GM18873 (cell line): Measurements from ENCODE around the gene RPP40.
"Not testable (repeated sequence)": the region's sequence is repeated elsewhere in the genome, so short reads cannot be mapped to it uniquely, and the experiment has no call there.

Experiments
- ATAC-seq: cut with Tn5 transposase; IDR thresholded peaks from one replicate; pipeline ENCODE4 v1.9.1; 2021; ENCODE audit warnings: mild to moderate bottlenecking, moderate library complexity, moderate number of reproducible peaks; ENCODE audit not compliant: unreplicated experiment, low FRiP score

RPP40 gene

DNA sequence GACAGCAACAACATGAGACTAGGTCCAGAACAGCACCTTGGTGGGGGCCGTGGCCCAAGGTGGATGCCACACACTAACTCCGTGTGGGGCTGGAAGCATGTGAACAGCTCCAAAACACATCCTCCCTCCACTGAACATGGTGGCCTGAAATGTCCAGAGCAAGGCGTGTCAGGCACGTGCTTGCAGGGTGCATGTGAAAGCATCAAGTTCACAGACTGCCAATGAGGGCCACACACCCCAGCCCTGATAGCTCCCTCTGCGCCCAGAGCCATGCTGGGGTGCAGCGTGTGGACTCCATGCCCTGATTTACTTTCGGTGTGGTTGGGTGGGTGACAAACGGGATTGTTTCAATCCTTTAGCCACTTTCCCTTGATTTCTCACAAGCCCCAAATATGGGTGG lies 20.1 kb upstream of the RPP40 start:
- no peak for ATAC-seq

DNA sequence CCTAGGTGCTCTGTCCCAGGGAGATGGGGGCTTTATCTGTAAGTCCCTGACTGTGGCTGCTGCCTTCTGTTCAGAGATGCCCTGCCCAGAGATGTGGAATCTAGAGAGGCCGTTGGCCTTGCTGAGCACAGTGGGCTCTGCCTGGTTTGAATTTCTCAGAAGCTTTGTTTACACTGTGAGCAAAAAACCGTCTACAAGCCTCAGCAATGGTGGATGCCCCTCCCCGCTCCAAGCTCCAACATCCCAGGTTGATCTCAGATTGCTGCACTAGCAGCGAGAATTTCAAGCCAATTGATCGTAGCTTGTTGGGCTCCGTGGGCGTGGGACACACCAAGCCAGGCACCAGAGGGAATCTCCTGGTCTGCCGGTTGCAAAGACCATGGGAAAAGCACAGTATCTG lies 16.3 kb upstream of the RPP40 start:
- no peak for ATAC-seq

DNA sequence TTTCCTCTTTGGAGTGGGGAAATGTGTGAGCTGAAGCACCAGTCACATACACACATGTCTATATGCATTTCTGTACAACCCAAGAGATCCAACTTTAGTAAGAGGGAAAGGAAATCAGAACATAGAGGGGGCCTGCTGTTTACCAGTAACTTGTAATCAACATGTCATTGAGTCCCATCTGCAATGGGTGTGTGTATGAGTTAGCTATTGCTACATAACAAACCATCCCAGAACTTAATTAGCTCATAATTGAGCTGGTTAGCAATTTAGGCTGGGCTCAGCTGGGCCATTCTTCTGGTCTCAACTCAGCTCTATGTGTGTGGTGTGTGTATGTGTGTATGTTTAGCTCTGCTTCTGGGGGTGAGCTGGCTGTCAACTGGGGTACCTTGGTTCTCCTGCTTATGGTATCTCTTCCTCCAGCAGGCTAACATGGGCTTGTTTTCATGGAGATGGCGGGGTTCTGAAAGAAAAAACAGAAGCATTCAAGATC lies 10.3 kb upstream of the RPP40 start:
- ATAC-seq: no peak

DNA sequence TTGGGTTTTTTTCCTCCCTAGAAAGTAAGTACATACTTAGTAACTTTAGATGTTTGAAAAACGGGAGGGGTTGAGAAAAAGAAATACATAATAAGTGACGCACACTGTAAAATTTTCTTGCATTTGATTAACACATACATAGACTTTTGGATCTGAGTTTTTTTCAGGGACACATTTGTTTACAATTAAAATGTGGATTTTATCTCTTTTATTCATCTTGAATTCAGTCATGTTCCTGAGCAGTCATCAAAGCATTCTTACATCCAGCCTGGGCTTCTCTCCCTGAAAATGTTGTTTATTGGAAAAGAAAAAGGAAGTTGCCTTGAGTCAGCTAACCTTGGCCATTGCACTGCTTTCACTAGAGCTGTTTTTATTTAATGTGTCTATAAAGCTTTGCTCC lies 8.7 kb upstream of the RPP40 start:
- ATAC-seq: no peak

DNA sequence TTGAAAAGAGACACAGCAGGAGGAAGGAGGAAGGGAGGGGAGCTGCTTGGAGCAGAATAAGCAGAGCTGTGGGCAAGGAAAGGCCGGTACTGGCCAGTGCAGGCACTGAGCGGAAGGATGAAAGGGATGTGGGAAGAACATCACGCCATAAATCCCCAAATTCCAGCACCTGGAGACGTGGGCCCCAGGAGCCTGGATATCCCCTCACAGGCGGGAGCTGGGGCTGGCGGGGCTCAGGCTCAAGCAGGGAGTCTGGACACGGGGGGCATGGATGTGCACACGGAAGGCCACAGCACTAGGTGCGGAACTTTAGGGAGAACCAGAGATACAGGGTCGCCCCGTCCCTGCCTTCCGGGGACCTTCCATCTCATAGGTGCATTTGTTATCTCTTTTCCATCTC lies 7.5 kb upstream of the RPP40 start:
- no peak for ATAC-seq

DNA sequence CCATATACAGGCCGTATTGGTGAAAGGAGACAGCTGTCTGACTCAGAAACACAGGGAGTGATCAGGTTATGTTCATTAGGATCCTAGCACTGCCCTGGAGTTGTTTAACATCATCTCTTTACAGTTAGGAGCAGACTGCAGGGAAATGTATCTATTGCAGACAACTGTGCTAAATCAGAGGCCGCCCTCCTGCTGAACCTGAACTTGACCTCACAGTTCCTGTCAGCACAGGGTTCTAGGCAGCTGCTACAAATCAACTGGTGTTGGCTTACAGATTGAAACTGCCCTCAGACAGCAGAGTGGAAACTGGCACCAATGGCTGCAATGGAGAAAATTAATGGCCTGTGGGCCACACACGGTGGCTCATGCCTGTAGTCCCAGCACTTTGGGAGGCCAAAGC lies 3.7 kb upstream of the RPP40 start:
- ATAC-seq: no peak

DNA sequence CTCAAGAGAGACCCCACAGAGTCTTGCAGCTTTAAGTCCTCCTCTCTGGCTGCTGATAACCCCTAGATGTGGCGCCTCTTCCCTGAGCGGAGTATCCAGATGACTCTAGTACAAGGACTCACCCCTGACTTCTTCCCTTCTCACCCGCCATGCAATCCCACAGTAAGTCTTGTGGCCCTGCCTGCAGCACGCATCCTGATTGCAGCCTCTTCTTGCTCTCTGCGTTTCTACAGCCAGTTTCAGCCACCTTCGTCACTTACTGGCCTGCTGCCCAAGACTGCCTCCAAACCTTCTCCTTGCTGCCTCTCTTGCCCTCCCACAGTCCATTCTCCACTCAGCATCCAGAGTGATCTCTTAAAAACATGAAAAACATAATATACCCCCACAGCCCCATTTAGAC lies 2.4 kb upstream of the RPP40 start:
- no peak for ATAC-seq

DNA sequence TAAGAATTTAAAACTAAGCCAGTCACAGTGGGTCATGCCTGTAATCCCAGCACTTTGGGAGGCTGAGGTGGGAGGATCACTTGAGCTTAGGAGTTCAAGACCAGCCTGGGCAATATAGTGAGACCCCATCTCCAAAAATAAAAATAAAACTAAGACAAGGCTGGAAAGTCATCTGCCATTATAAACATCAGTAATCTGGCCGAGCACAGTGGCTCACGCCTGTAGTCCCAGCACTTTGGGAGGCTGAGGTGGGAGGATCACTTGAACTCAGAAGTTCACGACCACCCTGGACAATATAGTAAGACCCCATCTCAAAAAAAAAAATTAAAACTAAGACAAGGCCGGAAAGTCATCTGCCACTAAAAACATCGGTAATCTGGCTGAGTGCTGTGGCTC lies 1.2 kb upstream of the RPP40 start:
- not testable (repeated sequence) for ATAC-seq

DNA sequence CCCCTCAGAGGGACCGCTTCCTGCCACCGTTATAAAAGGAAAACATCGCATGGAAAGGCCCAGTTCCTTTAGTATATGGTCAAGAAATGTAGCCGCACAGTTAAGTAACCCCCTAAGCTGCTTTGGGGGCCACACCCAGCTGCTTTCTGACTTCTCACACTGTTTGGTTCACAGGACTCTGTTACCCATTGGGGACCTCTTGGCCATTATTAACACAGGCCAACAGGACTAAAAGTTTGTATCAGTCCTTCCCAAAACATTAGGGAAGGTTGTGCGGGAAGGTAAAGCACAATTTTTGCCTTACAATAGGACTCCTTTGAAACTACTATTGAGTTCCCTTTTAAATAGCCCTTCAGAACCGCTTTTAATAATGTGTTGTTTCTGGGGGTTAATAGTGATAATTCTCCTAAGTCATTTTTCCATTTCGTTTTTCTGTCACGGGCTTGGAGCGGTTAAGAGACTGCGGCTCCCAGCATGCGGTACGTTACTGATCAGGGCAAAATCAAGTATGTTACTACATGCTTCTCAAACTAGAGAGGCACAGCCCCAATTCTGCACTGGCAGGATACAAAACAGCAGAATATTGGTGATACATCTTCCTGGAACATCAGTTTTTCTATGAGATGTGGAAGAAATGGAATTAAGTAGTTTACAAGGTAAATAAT lies 668 bp upstream of the RPP40 start:
- ATAC-seq: no peak

DNA sequence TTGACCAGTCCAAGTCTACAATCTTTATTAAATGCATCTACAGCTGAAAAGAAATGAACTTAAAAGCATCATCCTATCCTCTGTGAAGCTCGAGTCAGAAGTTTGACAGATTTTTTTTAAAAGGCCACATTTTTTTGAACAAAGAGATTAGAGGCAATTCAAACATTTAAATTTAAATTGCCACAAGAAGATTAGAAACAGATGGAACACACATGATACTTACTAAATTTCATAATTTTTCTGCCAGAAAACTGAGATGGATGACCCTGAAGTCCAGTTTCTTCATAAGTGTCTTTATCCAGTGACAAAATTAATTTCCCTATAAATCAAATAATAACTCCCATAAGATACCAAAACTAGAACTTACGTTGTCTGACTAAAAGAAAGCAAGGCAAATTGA lies 4.3 kb downstream of the RPP40 start:
- no peak for ATAC-seq

DNA sequence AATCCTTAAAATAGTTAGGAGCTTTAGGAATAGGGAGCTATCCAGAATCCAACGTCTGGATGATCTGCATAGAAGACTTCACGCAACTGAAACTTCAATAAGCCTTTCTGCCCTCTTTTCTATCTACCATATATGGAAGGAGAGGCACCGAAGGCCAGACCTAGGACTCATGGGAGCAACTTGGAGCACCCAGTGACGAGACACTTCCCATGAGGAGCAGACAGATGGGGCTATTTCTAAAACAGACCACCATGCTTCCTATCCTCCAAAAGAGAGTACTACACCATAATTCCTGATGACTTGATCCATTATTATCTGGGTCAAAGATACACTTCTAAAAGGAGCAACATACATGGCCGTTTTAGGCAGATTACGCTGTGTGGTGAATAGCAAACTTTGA lies 6.0 kb downstream of the RPP40 start:
- ATAC-seq: no peak

DNA sequence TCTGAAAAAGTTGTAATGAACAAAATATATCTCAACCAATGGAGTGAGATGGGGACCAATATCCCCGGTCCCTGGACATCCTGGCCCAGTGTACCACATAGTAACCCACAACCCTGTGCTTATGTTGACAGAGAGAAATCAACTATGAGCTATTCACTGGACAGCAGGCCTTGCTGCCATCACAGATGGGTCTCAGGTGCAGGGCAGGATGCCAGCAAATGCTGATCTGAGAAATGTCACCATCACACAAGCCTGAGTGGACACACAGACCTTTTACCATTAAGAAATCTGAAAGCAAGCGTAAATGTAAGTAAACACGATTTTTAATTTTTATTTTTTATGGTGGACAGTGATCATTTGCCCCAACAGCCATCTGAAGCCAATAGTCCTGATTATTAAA lies 9.1 kb downstream of the RPP40 start:
- no peak for ATAC-seq

DNA sequence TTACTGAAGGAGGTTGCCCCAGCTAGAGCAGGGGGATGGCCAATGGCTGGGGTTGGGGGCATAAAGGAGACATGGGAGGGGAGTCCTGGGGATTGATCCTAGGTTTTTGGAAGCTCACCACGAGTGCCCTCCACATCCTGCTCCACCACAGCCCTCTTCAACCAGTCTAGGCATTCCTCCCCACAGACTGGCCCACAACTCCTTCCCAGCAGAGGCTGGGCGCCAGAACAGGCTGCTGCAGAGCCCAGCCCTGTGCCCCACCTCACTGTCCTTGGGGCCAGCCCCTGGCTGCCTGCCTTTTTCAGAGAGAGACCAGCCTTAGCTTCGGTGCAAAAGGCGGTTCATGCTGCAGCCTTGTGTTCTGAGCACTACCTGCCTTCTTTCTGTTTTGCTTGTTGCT lies 16.4 kb downstream of the RPP40 start:
- ATAC-seq: no peak

DNA sequence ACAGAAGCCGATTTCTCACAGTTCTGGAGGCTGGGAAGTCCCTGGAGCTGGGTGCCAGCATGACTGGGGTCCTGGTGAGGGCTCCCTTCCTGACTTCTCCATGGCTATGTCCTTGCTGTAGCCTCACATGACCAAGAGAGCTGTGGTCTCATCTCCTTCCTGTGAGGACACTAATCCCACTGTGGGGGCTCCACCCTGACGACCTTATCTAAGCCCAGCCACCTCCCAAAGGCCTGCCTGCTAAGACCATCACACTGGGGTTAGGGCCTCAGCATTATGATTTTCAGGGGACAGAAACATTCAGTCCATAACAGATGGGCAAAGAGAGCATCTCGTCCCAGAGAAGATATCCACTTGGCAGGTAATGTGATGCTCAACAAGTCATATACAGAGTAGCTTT lies 16.8 kb downstream of the RPP40 start:
- no peak for ATAC-seq

DNA sequence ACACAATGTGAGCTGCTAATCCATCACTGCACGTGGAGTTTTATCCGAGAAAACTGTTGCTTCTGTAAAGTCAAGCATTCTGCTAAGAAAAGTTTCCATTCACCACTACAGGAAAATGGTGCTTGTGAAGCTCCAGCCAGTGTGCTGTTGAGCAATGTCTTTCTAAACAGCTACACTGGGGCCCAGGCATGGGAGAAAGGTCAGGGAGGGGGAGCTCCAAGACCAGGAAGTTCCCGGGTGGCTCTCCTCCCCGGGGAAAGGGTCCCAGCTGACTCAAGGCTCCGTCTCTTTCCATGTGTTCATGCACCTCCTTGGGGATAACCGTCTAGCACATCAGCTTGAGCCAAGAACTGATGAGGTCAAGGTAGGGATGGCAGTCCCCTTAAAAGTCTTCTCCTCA lies 20.5 kb downstream of the RPP40 start:
- no peak for ATAC-seq

DNA sequence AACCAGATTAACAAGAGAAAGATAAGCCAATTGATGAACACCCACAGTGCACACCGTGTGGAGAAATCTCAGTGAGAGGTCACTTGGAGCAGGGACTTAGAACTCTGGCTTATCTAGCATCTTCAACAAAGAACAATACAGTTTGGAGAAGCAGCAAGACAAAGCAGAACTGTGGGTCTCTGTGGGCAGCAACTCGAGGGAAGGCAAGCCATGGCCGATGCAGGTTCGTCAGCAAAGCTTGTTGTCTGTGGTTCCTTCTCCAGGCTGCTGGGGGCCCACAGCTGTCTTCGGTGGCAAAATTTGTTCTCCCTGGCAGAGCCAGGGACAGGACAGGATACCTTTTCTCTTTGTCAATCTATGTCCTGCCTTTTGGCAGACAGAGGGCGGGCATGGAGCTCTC lies 22.1 kb downstream of the RPP40 start:
- ATAC-seq: no peak

DNA sequence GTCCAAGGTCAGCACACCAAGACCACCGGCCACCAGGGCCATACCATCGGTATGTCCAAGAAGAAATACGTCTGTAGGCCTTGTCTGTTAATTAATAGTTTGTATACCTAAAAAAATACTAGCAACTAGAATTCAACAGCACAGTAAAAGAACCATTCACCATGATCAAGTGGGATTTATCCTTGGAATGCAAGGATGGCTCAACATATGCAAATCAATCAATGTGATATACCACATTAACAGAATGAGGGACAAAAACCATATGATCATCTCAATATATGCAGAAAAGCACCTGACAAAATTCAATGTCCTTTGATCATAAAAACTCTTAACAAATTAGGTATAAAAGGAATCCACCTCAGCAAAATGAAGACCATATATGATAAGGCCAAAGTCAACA lies 24.4 kb downstream of the RPP40 start:
- no peak for ATAC-seq

DNA sequence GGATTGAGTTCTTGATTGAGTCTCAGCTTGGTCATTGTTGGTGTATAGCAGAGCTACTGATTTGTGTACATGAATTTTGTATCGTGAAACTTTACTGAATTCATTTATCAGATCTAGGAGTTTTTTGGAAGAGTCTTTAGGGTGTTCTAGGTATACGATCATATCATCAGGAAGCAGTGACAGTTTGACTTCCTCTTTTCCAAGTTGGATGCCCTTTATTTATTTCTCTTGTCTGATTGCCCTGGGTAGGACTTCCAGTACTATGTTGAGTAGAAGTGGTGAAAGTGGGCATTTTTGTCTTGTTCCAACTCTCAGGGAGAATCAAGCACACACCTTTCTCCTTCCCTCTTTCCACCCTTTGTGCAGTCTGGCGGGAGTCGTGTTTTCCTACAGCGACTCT lies 26.4 kb downstream of the RPP40 start:
- ATAC-seq: no peak

DNA sequence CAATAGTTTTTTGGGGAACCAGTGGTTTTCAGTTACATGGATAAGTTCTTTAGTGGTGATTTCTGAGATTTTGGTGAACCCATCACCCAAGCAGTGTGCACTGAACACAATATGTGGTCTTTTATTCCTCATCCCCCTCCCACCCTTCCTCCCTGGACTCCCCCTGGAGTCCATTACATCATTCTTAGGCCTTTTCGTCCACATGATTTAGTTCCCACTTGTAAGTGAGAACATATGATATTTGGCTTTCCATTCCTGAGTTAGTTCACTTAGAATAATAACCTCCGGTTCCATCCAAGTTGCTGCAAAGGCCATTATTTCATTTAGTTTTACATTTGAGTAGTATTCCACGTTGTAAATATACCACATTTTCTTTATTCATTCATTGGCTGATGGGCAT lies 28.3 kb downstream of the RPP40 start:
- ATAC-seq: no peak

DNA sequence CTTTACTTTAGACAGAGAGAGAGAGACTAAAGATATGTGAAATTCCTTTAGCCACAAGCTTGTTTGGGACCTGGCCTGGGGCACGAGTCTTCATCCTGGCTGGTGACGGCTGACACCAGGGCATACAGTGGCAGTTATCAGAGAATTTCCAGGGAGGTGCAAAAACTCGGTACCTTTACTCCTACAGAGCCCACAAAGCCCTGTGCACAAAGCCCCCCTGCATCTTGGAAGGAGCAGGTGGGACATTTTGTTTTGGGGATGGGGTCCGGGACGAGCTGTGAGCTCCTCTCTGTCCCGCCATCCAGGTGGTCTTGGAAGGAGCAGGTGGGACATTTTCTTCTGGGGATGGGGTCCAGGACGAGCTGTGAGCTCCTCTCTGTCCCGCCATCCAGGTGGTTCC lies 28.9 kb downstream of the RPP40 start:
- no peak for ATAC-seq

DNA sequence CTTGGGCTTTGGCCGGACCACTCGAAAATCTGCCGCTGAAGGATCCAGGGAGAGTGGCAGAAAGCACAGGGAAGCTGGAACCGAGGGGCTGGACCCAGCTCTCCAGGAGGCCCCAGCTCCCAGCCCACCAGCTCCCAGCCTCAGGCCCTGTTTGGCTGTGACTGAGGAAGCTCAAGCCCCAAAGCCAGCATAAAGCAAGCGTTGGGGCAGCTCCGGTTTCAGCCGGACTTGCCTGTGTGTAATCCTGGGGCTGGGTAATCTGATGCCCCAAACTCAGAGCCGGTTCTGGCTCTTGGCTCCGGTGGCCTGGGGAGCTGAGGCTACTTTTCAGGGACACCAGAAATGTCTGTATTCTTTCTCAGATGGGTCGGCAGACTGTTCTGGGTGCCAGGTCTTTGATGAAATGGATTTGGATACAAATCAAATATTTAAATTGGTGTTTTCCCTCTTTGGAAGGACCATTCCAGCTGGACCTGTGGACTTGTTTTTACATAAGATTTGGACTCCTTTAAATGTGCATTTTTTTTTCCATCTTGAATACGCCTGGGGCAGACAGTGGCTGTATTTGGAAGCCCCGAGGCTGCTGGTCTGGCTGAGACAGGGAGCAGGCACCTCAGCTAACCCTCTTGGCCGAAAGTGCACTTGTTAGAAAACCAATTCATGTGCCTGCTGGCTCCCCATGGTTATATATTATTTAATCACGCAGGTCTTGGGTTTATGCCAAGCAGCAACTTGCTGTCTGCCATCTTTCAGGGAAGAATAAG lies 29.7 kb downstream of the RPP40 start:
- no peak for ATAC-seq

DNA sequence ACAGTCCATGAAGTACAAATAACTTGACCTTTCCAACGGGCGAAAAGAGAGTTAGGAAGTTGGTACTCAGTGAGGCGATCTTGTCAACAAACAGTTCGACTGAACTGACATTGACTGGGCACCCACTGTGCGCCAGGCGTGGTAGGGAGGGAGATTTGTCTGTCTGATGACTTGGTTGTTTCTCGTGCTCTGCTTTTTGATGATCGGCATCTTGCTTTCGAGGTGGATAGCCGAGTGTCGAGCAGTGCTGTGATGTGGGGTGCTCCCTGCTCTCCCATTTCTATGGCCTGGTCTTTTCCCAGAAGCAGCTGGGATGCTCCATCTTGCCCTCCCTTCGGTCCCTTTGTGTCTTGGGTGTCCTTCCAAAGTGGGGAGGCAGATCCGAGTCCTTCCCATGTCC lies 30.4 kb downstream of the RPP40 start:
- no peak for ATAC-seq
